T follicular helper cell (primary cell): ENCODE data around the gene OR6C6.
"Not testable (repeated sequence)": the region's sequence is repeated elsewhere in the genome, so short reads cannot be mapped to it uniquely, and the experiment has no call there.

Experiments used
- DNase-seq: peaks from one replicate; pipeline ENCODE4 v3.0.0-alpha.2; 2020; ENCODE audit warnings: low read depth
- total RNA-seq, 2 experiments: gene quantifications; one replicate each; lab custom pipeline; 2026; lab: John Stamatoyannopoulos, UW

OR6C6 gene
- 0 reads per million in 2 experiments for total RNA-seq

GRCh38 chr12:55296469-55296868 is at the start of gene OR6C6:
Gene OR6C6, minus strand, starts transcription at chr12:55296569. Its CDS starts 1,337 bp downstream, at chr12:55295232.
- no peak for DNase-seq

DNA sequence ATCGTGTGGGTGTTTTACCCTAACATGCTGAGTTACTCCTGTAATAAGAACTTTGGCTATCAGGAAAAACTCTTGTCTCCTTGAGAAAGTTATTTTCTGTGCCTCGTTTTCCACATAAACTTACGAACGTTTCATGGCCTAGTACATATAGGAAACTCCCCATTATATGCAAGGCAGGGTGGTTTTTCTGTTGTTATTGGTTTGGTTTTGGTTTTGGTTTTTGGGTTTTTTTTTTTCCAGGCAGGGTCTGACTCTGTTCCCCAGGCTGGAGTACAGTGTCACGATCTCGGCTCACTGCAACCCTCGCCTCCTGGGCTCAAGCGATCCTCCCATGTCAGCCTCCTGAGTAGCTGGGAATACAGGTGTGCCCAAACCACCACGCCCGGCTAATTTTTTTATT is 39.6 kb upstream of the OR6C6 start:
- no peak for DNase-seq

DNA sequence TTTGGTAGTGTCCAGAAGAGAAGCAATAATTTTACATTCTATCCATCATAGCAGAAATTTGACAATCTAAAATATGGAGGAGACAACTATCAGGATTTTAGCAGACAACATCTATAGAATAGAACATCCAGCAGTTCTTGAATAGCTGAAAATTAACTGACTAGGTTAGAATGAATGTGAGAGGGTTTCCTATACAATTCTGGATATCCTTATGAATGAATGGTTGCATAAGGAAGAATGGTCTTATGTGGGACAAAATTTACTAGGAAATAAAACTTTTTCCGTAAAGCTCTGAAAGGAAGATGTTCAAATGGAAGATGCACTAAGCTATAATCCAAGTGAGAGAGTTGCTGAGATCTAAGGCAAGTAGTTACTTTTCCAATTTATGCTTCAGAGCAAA is 34.1 kb upstream of the OR6C6 start, which contains the start of gene OR6C3:
Gene OR6C3 (plus strand): TSS at position 301 of the 400 bp plus-strand sequence. CDS start 955 bp downstream, outside the sequence.
- no peak for DNase-seq

- not testable (repeated sequence) for DNase-seq
Measured at GRCh38 chr12:55325801-55326200, 29.4 kb upstream of the OR6C6 start.

DNA sequence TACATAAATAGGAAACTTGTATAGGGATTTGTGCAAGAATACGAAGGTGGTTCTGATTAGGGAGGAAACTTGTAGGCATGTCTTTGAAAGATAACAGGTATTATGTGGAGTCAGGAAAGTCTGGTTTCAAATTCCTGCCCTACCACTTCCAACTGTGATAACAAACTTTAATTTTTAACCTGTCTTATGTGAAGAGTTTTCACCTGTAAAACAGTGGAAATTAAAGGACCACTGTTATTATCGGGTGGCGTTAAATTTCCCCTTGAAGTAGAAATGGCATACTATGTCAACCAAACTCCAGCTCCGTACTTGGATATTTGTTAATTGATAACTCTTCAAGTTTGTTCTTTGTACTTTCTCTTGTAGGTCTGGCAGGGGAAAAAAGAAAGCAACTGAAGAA is 23.8 kb upstream of the OR6C6 start:
- DNase-seq = no peak

DNA sequence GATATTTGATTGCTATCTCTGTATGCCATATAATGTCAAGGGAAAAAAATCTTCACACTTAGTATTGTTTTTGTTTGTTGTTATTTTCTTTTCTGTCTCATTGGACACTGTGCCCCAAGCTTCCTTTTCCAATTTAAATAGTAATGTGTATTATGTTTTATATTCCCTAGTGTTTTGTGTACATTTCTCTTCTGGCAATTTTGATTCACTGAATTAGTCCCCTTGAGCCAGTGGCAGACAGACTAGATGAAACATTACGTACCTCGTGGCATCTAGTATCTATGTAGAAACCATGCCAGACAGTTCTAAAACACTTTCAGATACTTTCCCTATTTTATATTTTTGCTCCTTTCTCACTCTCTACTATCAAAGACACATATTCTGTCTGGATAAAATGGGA is 17.7 kb upstream of the OR6C6 start, which contains the start of gene OR6C1:
Gene OR6C1 (plus strand): TSS at position 301 of the 400 bp plus-strand sequence. CDS start 6,257 bp downstream, outside the sequence.
- DNase-seq = no peak

- DNase-seq = no peak
Measured at GRCh38 chr12:55289999-55290398, 6.4 kb downstream of the OR6C6 start.

GRCh38 chr12:55280991-55281390 is 15.4 kb downstream of the OR6C6 start:
- no peak for DNase-seq

DNA sequence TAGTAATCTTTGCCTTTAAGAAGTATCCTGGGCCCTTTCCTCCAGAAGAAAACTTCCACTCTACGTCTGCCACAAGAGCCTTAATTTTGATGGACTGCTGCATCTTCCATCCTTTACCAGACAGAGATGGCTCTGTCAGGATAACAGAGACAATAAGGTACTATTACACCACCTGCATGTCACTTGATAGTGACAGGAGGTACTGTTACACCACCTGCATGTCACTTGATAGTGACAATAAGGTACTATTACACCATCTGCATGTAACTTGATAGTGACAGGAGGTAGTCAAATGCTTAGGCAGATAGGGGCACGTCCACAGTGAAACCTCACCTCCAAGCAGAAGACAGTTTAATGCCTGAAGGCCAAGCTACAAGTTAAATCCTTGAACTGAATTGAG is 38.1 kb downstream of the OR6C6 start:
- no peak for DNase-seq

DNA sequence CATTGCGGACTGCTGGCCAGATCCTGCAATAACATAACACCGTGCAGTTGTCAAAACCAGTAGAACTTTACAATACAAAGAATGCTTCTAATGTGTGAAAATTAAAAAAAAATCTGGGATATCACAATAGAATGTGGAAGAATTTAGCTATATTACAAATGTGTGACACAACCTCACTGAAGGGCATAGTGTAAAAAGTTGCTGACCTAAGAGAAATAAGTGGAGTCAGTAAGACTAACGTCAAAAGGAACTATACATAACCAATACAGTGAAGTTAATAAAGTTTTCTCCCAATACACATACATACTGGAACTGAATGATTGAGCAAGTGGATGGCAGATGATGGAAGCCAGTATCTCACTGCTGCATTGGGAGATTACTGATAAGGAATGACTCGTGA is 39.5 kb downstream of the OR6C6 start:
- DNase-seq = no peak

GRCh38 chr12:55253281-55253680 is 43.1 kb downstream of the OR6C6 start:
- no peak for DNase-seq

GRCh38 chr12:55250944-55251343 is 45.4 kb downstream of the OR6C6 start:
- DNase-seq = no peak

- no peak for DNase-seq
Measured at GRCh38 chr12:55246159-55246558, 50.2 kb downstream of the OR6C6 start.

GRCh38 chr12:55244309-55244708 is 52.1 kb downstream of the OR6C6 start, which contains the start of gene OR6C74:
Gene OR6C74, plus strand, starts transcription at chr12:55244609. Its CDS starts 2,679 bp downstream, at chr12:55247288.
- no peak for DNase-seq
